Epithelial cell of esophagus (primary cell): ENCODE results near the gene ABCB7.
"Not testable (repeated sequence)": the region's sequence is repeated elsewhere in the genome, so short reads cannot be mapped to it uniquely, and the experiment has no call there.

ENCODE experiments used
- DNase-seq: peaks from one replicate; pipeline ENCODE4 v3.0.0; 2010; ENCODE audit warnings: low read depth
- H3K4me3 ChIP-seq: 2 replicates; pipeline ENCODE4 v1.5.1; 2011; ENCODE audit warnings: mild to moderate bottlenecking, low read length, control low read depth
- CTCF ChIP-seq: IDR thresholded peaks from 2 replicates; pipeline ENCODE4 v1.5.1; 2011; ENCODE audit warnings: low read depth, mild to moderate bottlenecking, low read length, control low read depth, inconsistent platforms; ENCODE audit not compliant: insufficient read depth; ENCODE audit errors: missing control alignments

Gene ABCB7

GRCh38 chrX:75045369-75045768 lies 110.7 kb downstream of the ABCB7 start:
- no peak overlapping the region for H3K4me3 ChIP-seq
- DNase-seq = no peak
- no peak for TF ChIP-seq CTCF

- not testable (repeated sequence) for DNase-seq, H3K4me3 ChIP-seq
These were observed 111.9 kb downstream of the ABCB7 start for GRCh38 chrX:75044142-75044541.

- no peak overlapping the region for H3K4me3 ChIP-seq
- peak; percentile 7 for DNase-seq
- no peak for TF ChIP-seq CTCF
These were observed 117.2 kb downstream of the ABCB7 start for GRCh38 chrX:75038925-75039324.
